ENCODE data around the gene TYMP.

GRCh38 chr22:50526834-50527801 lies 2.7 kb downstream of the TYMP start:
- no peak for TF ChIP-seq CTCF (conservative IDR thresholded peaks at IDR 0.05 in 1 of 2, IDR thresholded peaks at IDR 0.05 in 1 of 2; ENCODE audit: extremely low read depth in 1 of 2, insufficient read depth in 1 of 2, low read depth in 1 of 2, low read length in 2 of 2)
- TF ChIP-seq EZH2 (IDR thresholded peaks at IDR 0.05; ENCODE audit: borderline replicate concordance, low read length): no peak

All from mammary epithelial cell (primary cell).